Renal cortex interstitium (tissue), 11 donors: Measurements from ENCODE around the gene YAF2. TPM values are rescaled to one million over a fixed set of nuclear protein-coding genes. Genes with fewer than 3 reads are reported as not detected.
A peak's percentile ranks its signal among the peaks of the same experiment; 100 is the strongest.
"Not testable (repeated sequence)": the region's sequence is repeated elsewhere in the genome, so short reads cannot be mapped to it uniquely, and the experiment has no call there.

ENCODE experiments used
- DNase-seq, 11 donors: peaks; one replicate each; pipeline ENCODE4 v3.0.0-alpha.2; 2013; ENCODE audit warnings: low read depth in 9 of 11, low spot score in 4 of 11; ENCODE audit errors: extremely low read depth in 1 of 11
- polyA plus RNA-seq, 3 donors: library from polyadenylated mRNA; unstranded; fragments of 120-200 nt; gene quantifications; one replicate each; pipeline ENCODE4 v1.2.1, GENCODE V29; 2013; ENCODE audit not compliant: insufficient read length in 3 of 3

The YAF2 gene
- polyA plus RNA-seq, 3 donors: 25.5 to 28.4 (median 26.2) TPM

DNA sequence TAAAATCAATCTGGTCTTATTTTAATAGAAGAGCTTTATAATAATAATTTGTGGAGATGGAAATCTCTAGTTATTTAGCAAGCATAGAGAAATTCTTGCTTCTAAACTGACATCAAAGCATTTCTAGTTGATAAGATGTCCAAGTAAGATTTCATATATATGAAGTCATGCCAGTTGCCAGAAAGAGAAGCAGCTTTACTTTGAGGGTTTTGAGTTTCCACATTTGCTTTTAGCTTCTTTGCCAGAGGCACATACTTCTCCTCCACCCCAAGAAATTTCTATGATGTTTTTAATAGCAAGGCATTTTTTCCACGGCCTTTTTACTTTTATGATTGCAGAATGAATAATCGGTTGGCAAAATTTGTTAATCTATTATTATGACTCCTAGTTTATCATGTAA is 24.2 kb upstream of the YAF2 start:
- no peak for DNase-seq

DNA sequence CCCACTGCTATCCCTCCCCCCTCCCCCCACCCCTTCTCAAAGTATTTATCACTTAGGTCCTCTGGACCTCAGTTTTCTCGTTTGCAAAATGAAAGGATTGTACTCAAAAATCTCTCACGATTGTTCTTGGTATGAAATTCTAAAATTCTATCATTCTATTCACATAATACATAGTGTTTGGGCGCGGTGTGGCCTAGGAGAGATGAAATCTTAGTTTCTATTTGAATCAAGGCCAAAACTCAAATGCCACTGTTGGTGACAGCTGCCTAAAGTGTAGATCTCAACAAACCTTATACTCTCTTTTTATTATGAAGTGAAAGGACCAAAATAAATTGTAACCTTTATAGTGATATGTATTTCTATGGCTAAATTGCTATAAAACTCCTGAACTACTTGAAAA is 23.7 kb upstream of the YAF2 start:
- no peak for DNase-seq

DNA sequence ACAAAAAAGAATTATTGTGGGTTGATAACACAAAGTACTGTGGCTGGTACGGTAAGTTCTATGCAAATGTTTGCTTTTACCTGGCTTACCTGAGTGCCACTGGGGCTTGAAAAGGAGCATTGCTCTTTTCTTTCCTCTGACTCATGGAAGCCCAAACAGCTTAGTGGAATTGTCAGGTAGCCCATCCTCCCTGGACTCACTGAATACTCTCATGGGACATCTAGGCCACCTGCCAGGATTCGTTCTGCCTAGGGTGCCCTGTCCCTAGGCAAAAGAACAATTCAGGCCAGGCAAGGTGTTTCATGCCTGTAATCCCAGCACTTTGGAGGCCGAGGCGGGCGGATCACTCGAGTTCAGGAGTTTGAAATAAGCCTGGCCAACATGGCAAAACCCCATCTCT is 22.5 kb upstream of the YAF2 start:
- no peak for DNase-seq

DNA sequence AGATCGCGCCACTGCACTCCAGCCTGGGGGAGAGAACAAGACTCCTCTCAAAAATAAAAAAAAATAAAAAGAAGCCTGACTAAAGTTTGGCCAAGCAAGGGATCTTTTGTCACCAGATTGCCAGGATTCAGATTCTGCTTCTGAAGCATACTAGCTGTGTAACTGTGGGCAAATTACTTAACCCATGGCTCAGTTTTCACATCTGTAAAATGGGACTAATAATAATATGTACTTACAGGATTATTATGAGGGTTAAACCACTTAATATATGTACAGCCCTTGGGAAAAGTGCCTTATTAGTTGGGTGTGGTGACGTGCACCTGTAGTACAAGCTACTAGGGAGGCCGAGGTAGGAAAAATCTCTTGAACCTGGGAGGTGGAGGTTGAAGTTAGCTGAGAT is 21.7 kb upstream of the YAF2 start:
- no peak for DNase-seq

DNA sequence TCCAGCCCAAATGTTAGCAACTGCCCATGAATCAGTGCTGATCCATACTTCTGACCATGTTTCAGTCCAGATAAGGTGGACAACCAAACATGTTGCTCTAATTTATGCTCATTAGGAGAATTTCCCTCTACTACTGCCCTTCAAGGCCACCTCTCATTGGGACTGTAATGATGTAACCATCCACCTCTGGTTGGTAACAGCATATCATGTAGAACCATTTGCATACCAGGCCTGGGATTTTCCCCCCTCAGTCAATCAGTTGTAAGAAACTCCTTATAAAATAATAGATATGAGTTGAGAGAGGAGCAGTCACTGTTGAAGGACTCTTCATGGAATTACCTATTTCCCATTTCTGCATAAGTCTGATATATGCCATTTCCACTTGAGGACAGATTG is 17.8 kb upstream of the YAF2 start:
- DNase-seq: no peak

DNA sequence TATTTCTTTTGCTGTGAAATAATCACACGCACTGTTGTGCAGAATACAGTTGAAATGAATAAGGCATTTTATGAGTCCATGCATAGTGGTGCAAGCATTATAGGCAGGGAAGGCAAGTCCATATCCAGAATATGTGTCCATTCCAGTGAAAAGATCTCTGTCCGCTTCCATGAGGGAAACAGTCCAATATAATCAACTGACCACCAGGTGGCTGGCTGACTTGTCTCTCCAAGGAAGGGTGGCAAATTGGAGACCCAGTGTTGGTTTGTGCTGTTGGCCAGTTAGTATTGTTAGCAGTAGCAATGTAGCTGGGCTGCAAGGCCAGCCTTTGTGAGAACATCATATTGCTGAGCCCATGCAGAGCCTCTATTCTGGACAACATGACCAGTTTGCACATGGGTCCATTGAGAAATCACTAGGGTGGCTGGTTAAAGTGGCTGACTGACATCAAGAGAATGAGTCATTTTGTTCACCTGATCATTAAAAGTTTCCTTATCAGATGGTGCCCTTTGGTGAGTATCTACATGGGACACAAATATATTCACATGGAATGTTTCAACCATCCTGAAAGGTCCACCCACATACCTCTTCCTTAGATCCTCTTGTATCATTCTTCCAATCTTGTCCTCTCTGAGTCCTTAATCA is 17.3 kb upstream of the YAF2 start:
- DNase-seq: no peak

DNA sequence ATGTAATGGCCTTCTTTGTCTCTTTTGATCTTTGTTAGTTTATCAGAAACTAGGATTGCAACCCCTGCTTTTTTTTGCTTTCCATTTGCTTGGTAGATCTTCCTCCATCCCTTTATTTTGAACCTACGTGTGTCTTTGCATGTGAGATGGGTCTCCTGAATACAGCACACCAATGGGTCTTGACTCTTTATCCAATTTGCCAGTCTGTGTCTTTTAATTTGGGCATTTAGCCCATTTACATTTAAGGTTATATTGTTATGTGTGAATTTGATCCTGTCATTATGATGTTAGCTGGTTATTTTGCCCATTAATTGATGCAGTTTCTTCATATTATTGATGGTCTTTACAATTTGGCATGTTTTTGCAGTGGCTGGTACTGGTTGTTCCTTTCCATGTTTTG is 14.6 kb upstream of the YAF2 start:
- DNase-seq: not testable (repeated sequence)

DNA sequence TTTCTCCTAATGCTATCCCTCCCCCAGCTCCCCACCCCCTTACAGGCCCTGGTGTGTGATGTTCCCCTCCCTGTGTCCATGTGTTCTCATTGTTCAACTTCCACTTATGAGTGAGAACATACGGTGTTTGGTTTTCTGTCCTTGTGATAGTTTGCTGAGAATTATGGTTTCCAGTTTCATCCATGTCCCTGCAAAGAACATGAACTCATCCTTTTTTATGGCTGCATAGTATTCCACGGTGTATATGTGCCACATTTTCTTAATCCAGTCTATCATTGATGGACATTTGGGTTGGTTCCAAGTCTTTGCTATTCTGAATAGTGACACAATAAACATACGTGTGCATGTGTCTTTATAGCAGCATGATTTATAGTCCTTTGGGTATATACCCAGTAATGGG is 11.0 kb upstream of the YAF2 start:
- not testable (repeated sequence) for DNase-seq

DNA sequence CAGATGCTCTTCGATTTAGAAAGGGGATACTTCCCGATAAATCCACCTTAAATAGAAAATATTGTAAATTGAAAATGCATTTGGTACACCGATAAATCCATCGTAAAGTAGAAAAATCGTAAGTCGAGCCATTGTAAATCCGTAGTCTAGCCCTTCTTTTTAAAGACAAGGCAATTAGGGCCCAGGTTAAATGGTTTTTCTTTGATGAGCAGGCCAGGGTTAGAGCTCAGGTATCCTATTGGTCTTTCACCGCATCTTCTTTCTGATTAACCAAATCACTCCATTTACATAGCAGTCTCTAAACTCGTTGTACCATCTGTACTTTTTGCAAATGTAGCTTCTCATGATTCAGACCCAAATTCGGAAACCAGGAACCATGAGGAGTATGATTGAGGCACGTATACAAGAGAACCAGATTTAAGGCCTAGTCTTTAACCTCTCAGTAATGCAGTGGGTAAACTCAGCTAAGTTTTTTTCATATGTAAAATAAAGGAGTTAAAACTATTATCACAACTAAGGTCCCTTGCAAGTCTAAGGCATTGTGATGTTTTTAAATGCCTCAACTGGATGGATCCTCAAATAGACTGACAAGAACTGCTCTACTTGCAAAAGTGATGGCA is 2.2 kb upstream of the YAF2 start:
- DNase-seq: no peak

DNA sequence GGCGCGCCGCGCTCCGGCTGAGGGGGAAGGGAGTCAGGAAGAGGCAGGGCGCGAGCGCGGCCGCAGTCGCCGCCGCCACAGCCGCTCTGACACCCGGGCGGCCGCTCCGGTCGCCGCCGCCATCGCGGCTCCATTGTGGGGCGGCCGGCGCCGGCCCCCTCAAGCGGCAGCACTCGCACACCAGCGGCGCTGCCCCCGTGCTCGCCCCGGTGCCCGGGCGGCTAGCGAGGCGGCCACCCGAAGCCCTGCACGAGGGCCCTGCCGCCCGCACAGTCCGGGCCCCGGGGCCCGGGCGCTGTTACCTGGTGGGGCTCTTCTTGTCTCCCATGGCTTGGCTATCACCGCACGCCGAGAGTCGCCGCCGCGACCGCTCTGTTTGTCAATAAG is 202 bp downstream of the YAF2 start:
- DNase-seq: peak in 2 of 11 donors; percentile 6 to 9

DNA sequence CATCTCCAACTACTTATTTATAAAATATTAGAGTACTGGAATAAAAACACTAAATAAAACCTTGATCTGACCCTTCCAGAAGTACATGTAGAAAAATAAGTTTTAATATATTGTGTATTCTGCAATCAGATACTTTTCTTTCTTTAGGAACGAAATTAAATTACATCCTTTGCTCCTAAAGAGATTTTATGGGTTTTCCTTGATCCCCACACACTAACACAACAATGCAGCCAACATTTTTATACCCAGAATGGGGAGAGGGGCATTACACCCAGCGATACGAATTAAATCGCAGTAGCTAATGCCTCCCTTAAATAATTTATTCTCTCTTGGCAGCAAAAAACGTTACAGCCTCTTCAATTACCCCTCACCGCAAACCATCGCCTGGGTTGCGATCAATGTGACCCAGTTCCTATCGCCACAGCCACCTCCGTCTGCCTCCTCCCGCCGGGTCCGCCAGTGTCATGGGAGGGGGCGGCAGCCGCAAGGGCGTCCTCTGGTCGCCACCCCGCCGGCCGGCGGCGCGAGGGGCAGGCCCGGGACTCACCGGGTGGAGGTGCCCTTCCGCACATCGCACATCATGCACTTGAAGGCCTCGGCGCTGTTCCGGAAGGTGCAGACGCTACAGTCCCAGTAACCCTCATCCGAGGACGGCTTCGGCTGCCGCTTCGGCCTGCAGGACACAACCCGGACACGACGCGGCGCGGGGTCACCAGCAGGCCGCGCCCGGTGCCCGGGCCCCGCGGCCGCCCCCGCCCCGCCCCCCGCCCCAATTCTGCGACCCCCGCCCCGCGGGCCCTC is 796 bp downstream of the YAF2 start:
- peak in 10 of 11 donors; percentile 25 to 78 (median 67) for DNase-seq

DNA sequence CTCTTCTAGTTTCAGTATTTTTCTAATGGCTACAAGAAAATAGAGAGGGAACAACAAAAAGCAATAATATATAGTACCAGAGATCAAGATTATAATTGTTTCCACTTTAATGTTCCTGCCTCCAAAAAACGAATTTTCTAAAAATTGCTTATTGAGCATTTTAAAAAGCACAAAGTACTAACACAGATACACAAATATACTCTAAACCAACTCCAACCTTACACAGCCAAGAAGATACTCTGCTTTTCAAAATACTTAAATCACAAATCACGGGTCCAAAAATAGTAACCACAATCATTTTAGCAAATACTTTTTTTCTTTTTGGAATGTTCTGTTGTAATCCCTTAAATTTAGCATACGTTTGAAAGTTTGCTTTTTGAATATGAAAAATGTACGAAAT is 2.0 kb downstream of the YAF2 start:
- no peak for DNase-seq

DNA sequence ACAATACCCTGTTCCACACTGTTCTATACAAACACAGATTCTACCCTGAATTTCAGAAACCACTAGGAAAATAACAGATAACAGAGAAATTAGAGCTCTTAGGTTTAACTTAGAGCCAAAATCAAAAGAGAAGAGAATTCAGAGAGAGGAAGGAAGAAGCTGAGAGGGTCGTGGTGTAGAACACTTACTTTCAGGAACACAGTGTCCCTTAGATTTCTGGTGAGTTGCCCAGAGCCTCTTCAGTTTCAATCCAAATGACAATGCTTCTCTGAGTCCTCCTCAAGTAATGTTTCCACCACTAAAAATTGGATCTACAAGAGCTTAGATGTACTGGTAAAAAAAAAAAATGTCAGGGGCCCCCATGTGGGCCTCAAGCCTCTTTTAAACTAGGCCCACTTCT is 2.6 kb downstream of the YAF2 start:
- no peak for DNase-seq

DNA sequence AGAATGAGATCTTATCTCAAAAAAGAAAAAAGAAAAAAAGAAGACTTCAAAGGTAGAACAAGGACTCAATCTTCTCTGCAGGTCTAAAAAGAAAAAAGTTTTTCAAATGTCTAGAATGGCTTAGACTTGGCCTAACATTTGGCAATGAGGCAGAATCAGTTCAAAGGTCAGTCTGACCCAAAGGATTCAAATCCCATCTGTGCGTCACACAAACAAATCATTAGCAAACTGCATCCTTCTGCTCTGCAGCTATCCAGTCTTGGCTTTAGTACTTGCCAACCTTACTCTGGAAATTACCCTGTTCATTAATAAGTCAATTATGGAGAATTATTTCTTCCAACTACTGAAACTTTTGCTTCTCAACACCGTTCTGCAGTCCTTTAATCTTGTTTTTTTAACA is 3.1 kb downstream of the YAF2 start:
- no peak for DNase-seq

DNA sequence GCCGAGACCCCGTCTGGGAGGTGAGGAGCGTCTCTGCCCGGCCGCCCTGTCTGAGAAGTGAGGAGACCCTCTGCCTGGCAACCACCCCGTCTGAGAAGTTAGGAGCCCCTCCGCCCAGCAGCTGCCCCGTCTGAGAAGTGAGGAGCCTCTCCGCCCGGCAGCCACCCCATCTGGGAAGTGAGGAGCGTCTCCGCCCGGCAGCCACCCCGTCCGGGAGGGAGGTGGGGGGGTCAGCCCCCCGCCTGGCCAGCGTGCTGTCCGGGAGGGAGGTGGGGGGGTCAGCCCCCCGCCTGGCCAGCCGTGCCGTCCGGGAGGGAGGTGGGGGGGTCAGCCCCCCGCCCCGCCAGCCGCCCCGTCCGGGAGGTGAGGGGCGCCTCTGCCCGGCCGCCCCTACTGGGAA is 10.5 kb downstream of the YAF2 start:
- DNase-seq: not testable (repeated sequence)

DNA sequence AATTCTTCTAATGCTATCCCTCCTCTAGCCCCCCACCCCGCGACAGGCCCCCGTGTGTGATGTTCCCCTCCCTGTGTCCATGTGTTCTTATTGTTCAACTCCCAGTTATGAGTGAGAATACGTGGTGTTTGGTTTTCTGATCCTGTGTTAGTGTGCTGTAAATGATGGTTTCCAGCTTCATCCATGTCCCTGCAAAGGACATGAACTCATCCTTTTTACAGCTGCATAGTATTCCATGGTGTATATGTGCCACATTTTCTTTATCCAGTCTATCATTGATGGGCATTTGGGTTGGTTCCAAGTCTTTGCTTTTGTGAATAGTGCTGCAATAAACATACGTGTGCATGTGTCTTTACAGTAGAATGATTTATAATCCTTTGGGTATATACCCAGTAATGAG is 13.5 kb downstream of the YAF2 start:
- DNase-seq: not testable (repeated sequence)

DNA sequence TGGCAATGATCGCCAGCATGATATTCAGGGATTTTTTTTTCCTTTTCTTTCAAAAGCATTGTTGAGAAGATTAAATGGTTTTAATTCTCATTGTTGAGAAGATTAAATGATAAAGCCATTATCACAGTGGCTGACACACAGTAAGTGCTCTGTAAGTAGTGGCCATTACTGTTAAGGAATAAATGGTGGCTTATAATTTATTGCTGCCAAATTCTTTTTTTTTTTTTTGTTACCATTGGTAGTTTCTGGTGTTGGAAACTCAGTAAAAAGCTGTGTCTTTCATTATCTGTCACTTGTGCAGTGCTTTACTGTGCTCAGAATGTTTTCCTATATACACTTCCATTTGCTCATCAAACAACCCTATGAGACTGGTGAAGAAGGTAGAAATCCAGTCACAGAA is 15.3 kb downstream of the YAF2 start:
- DNase-seq: no peak

DNA sequence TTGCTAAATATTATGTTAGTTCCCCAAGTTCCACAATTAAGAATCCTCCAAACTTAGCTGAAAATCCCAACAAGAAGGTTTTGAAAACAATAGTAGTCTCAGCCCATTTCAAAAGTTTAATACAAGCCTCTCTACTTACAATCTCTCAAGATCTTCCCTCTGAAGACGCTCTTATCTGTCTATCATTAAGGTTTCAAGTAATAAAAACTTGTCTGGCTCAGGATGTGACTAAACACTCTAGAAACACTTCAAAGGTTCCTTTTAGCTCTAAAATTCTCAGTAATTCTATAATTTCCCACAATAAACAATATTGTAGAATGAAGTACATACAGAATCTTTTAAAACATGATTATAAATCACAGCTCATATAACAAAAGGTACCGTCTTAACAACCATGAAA is 16.3 kb downstream of the YAF2 start:
- no peak for DNase-seq

DNA sequence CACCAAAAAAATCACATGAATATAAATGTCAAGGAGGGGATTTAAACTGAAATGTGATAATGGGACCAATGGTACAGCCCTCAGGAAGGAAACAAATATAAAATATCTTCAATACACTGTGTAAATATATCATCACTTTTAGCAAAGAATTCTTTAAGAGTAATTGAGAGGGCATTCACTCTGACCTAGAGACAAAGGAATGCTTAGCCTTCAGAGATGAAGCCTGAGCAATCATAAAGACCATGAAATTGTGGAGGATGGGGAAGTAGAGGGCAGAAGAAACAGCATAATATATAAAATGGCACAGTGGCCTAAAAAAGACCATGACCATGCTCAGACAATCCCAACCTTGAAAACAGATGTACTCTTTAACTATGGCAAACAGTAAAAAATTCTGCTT is 20.4 kb downstream of the YAF2 start:
- DNase-seq: no peak

DNA sequence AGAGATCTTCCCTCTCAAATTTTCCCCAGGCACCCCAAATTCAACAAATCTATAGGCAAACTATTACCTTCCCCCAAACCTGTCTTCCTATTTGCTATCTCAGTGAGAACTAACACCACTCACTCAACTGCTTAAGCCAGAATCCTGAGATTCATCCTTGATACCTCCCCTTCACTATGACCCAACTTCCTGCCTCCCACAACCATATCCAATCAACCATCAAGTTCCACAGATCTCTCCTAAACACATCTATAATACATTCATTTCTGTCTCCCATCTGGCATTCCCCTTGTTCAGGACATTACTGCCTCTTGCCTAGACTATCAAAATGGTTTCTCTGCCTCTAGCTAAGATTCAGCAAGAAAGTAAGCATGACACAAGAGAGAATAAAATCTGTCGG is 21.3 kb downstream of the YAF2 start:
- DNase-seq: no peak

DNA sequence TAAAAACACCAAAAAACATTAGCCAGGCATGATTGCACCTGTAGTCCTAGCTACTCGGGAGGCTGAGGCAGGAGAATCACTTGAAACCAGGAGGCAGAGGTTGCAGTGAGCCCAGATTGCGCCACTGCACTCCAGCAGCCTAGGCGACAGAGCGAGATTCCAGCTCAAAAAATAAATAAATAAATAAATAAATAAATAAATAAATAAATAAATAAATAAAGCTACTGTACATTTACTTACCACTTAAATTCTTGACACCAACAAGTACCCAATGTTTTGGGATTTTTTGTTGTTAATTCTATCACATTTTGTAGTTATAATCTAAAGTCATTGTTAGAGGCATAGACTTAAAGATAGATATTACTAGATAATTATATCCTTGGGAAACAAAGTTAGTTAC is 22.3 kb downstream of the YAF2 start:
- DNase-seq: not testable (repeated sequence)
